Measurements from ENCODE around the gene WNT16.
"Not testable (repeated sequence)": the region's sequence is repeated elsewhere in the genome, so short reads cannot be mapped to it uniquely, and the experiment has no call there.

Gene WNT16, protein sequence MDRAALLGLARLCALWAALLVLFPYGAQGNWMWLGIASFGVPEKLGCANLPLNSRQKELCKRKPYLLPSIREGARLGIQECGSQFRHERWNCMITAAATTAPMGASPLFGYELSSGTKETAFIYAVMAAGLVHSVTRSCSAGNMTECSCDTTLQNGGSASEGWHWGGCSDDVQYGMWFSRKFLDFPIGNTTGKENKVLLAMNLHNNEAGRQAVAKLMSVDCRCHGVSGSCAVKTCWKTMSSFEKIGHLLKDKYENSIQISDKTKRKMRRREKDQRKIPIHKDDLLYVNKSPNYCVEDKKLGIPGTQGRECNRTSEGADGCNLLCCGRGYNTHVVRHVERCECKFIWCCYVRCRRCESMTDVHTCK

DNA sequence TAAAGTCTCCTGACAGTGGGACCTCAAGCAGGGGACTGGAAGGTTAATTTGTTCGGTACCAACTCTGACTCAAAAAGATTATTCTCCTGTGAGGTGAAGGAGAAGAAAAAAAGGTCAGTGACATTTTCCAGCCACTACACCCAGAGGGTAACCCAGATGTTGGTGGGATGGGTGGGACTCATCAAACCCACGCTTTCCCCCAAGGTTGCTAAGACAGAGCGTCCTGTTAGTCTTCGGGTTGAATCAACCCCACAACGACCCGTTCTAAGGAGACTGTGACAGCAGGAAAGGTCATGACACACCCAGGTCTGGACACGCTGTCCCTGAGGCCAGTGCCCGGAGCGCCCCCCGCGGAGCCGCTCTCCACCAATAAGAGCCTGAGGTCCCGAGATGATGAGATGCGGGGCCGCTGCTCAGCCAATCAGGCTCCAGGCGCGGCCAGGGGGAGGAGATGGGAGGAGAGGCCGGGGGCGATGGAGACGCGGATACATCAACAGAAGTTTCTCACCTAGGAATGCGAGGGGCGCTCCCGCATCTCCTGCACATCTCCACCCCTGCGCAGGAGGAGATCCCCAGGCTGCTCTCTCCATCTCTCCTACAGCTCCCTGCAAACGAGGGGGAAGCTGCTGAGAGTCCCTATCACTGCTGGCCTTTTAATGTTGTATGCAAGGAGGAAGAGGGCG, at the start of gene WNT16:
Gene WNT16, plus strand, starts transcription at position 493 of the 683 bp plus-strand sequence. CDS start 293 bp downstream, outside the sequence.
- FAIRE-seq, result no peak

DNA sequence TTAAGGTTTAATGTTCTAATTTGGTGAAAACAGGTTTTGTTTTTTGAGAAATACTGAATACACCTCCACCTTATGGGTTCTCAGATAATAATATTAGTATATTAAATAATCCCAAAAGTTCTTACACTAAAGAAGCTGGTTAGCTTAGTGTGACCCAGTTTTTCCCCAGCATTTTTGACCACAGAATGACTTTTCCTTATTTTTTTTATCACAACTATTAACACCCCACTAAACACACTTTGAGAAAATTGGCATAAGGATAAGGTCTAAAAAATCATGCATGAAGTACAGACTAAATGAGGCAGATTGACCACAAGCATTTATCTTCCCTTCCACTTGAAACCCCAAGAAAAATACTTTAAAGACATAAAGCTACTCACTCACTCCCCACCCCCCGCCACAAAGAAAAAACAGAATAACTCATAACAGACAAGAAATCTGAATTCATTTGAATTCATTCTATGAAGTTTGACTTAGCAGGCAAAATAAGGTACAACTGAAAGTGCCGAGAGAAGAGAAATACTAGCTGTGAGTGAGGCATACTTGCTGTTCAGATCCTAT, 49.7 kb upstream of the WNT16 start:
- no peak for FAIRE-seq

More for the DNA sequence above, at the start of gene WNT16:
- DNase-seq (ENCODE audit: low spot score), result no peak

DNA sequence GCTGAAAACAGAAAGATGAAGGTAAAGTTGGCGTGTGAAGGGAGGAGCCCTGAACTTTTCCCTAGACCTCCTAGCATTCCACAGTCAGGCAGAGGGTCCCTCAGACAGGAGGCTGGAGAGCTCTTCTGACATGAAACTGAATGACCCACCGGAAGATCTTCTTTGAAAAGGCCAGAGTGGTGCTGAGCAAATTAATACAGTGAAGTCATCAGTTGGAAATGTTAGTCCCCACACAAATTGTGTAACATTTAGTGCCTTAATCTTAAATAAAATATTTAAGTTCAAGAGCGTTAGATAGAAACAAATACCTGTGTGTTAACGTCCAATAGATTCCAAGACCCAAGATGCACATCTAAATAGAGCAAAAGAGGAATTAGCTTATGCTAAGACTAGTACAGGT, 49.0 kb upstream of the WNT16 start:
- no peak for DNase-seq (ENCODE audit: low spot score)
- FAIRE-seq, result no peak

More for the DNA sequence above, 49.7 kb upstream of the WNT16 start:
- DNase-seq (ENCODE audit: low spot score), result no peak

DNA sequence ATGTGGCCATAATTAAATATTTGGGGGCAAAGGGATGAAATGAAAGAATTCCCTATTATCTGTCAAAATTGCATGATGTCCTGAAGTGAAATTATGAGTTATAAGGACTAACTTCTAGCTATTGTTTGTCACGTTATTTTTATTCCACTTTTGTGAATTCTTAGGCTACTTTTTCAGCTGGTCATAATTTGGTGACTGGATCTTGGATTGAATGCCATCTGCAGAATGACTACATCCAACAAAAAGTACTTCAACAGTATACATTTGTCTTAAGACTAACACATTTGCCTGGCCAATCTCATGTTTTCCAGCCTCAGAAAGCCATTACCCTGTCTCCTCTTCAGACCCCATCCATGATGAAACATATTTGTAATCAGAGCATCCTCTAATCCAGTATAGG, 48.1 kb upstream of the WNT16 start:
- FAIRE-seq (no peak), DNase-seq (ENCODE audit: low spot score) (no peak)

DNA sequence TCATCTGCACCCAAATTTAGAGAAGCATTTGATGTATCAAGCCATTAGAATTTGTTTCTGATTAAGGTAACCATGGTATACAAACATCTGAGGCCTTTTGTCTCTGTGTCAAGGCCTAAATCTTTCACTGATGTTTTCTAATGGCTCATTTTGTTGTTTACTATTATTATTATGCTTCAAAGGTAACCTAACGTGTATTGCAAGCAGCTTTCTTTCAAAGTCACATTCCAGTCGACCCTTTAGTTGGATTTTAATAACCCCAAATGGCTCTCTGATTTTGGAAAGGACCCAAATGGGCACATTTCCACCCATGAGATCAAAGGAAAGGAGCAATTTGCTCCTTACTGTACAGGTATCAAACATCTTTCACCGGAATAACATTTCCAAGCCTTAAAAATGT, 46.7 kb upstream of the WNT16 start:
- no peak for FAIRE-seq
- DNase-seq (ENCODE audit: low spot score), result no peak

DNA sequence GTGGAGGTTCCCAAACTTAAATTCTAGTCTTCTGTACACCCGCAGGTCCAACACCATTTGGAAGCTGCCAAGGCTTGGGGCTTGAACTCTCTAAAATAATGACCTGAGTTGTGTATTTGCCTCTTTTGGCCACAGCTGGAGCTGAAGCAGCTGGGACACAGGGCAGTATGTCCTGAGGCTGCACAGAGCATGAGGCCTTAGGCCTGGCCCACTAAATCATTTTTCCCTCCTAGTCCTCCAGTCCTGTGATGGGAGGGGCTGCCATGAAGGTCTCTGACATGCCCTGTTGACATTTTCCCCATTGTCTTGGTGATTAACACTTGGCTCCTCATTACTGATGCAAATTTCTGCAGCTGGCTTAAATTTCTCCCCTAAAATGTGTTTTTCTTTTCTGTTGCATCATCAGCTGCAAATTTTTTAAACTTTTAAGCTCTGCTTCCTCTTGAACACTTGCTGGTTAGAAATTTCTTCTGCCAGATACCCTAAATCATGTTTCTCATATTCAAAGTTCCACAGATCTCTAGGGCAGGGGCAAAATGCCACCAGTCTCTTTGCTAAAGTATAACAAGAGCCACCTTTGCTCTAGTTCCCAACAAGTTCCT, 43.6 kb upstream of the WNT16 start:
- FAIRE-seq, result no peak

DNA sequence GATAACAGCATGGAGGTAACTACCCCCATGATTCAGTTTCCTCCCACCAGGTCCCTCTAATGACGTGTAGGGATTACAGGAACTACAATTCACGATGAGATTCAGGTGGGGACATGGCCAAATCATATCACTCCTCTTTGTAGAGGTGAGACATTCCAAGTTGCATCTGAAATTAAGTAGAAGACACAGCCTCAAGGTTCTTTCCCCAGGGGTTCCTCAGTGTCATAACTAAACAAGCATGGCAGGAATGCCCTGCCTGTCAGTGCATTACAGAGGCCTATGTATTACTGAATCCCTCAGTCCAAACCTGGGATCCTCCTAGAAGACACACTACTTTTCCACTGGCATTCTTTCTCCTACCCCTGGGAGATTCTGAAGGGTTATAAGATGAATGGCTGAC, 42.6 kb upstream of the WNT16 start:
- FAIRE-seq, result no peak
- no peak for DNase-seq (ENCODE audit: low spot score)

More for the DNA sequence above, 43.6 kb upstream of the WNT16 start:
- DNase-seq (ENCODE audit: low spot score), result no peak

DNA sequence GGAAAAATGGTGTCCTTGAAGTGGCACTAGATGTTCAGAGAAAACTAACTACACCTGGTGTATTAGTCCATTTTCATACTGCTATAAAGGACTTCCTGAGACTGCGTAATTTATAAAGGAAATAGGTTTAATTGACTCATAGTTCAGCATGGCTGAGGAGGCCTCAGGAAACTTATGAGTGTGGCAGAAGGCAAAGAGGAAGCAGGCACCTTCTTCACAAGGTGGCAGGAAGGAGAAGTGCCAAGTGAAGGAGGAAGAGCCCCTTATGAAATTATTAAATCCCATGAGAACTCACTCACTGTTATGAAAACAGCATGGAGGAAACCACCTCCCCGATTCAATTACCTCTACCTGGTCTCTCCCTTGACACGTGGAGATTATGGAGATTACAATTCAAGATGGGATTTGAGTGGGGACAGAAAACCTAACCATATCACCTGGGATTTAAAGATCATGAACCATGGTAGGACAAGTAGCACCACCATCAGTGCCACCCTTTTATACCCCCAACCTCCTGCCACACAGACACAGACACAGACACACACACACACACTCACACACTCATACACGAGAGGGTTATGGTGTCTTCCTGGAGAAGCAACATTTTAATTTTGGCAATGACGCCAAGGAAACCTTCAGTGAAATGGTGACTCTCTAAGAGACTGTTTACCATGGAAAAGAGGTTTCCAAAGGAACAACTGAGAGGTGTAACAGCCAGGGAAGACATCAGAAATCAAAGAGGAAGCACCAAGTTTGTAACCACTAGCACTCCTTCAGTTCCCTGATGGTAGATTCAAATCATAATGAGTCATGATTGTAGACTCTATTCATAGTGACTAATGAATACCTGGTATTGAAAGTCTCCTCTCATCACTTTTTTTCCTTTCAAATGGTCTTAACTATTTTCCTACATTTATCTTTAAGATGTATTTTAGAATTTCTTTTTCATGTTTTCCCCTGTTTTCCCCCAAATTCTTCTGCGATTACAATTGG, 41.8 kb upstream of the WNT16 start:
- no peak for FAIRE-seq
- peak; percentile 15 for DNase-seq (ENCODE audit: low spot score)

DNA sequence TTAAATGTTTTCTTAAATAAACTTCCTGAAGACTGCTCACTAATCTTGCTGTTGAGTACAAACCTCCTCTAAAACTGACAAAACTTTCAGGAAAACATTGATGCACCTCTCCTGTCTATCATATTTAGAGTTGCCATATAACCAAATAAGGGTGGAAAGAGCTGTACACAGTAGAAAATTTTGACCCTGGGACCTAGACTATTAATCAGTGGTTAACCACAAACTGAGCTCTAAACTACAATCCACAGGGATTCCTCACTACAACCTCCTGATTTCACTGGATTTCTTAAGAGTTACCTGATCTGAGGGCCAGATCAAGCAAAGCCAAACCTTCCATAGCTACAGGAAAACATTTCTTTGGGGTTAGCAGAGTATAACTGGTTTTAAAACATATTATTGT, 39.9 kb upstream of the WNT16 start:
- FAIRE-seq (no peak), DNase-seq (ENCODE audit: low spot score) (peak; percentile 23)

DNA sequence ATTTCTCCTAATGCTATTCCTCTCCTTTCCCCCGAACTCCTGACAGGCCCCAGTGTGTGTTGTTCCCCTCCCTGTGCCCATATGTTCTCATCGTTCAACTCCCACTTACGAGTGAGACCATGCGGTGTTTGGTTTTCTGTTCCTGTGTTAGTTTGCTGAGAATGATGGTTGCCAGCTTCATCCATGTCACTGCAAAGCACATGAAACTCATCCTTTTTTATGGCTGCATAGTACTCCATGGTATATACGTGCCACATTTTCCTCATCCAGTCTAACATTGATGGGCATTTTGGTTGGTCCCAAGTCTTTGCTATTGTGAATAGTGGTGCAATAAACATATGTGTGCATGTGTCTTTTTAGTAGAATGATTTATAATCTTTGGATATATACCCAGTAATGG, 38.9 kb upstream of the WNT16 start:
- DNase-seq (ENCODE audit: low spot score); FAIRE-seq: not testable (repeated sequence)

DNA sequence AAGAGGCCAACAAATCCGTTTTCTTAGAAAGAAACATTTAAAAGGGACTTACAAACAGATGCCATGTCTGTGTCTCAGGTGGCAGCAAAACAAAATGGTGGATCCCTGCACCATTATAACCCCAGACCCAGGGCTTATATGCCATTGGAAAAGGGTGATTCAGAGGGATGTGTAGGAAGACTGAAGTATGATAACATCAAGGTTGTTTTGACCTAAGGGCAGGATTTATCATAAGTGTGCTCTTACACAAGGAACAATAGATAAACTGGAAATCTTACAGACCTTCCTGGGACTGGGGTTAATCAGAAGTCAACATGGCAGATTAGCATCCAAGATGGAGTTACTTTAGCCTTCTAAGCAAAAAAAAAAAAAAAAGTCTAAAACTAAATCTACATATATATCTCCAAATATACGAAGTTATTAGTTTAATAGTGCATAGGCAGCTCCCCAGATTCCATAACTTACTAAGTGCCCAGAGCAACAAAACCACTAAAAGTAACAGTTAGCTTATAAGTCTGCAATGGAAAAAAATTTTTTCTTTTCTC, 34.3 kb upstream of the WNT16 start:
- DNase-seq (ENCODE audit: low spot score) (no peak), FAIRE-seq (no peak)

DNA sequence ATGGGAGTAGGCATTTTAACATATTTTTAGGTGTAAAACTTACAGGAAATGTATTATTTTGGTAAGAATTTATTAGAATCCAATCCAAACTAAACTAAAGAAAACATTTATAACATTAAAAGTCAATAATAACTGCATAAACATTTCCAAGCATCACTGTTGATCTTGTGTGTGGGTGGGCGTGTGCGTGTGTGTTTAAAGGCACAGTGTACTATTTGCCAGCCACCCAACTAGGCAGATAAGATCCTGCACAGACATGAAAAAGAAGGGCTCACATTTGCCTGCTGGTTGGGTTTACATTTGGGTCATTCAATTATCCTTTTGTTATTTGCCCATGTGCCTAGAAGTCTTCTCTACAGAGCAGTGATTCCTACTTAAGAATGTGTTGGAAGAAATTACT, 31.0 kb upstream of the WNT16 start:
- DNase-seq (ENCODE audit: low spot score), result no peak
- no peak for FAIRE-seq

DNA sequence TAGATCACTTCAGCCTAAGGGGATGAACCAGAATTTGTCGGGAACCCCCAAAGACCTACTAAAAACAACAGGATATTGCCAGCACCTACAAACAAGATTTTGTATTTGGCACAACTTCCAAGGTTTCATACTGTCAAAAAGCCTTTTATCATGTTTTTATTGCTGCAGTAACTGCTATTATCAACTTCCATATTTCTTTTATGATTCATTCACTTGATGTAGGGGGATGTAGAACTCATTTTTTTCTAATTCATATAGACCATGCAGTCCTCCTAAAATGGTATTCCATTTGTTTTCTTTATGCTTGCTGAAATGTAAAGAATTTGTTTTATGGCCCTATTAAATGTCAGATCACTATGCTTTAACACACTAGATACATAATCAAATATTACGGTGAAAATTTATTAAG, 30.0 kb upstream of the WNT16 start:
- DNase-seq (ENCODE audit: low spot score) (no peak), FAIRE-seq (no peak)

DNA sequence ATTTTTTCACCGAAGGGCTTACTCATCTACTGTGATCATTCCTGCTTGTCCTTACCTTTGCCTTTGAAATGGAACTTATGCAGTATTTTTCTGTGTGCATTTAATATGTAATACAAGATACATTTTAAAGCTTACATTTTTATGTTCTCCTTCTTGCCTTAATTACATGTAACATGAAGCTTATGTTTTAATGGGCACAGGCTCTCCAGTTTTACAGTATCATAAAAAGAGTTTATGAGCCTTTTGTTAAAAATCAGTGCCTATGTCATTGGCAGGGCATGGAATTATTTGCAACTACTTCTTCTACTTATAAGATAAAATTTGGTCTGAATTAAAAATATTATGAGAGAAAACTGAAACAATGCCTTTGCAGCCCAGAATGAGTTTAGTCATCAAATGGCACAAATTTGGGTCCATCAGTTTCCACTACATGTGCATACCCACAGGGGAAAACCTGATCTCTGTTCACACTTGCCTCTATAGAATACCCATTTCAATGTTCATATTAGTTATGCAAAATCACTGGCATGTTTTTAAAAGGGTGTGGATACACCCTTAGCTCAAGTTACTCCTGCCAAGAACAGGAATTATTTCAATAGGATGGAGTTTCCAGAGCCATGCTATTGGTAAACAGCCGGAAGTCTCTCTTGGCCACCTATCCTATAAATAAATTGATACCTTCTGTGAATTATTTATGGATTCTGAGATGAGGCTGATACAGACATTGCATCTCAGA, 27.9 kb upstream of the WNT16 start:
- FAIRE-seq (no peak), DNase-seq (ENCODE audit: low spot score) (no peak)

DNA sequence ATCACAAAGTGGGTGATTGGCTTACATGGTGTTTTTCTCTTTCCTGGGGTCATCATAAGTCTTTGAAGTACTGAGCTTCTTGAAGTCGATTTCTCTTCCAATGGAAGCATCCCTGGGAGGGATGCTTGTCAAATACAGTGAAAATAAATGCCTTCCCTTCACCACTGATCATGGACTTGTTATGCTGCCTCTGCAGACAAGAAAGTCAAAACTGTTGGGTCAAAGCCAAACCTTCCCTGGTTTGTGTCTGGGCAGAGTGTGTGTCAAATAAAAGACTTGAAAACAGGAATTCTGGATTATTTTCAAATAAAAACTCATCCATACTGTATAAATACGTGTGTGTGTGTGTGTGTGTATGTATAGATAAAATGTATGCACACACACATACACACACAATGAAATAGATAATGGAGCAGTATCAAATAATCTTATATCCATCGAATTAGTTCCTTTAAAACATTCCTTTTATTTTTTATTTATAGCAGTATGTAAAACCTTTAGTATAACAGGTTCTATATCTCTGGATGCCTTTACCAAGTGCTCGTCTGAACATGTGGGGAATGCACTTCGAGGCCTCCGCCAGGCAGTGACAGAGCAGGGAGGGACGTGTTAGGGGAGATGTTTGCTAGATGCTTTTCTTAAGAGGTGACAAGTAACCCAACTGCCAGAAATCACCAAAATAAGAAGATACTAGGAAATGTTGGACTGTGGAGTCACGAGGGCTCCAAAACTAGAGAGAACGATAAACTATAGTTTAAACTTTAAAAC, 27.2 kb upstream of the WNT16 start:
- DNase-seq (ENCODE audit: low spot score) (no peak), FAIRE-seq (no peak)

DNA sequence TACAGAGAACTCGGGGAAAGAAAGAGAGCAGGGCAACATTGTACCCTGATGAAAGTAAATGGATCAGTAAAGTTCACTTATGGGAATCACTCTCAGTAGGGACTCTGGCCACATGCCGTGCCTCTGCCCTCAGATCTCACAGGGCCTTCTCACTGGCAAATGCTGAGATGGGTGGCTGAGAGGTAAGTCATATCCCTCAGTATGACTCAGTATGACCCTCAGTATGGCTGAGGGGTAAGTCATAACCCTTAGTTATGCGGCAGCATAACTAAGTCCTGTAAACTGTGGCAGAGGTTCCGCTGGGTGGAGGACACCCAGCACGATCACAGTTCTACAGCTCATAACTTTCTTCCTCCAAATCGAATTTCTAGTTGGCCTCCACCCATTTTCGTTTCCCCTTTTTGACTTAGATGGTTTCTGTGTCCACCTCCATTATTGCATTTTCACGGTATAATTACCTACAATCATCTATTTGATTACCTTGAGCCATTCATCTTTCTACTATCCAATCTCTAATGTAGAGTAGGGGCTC, 26.5 kb upstream of the WNT16 start:
- DNase-seq (ENCODE audit: low spot score) (no peak), FAIRE-seq (no peak)

DNA sequence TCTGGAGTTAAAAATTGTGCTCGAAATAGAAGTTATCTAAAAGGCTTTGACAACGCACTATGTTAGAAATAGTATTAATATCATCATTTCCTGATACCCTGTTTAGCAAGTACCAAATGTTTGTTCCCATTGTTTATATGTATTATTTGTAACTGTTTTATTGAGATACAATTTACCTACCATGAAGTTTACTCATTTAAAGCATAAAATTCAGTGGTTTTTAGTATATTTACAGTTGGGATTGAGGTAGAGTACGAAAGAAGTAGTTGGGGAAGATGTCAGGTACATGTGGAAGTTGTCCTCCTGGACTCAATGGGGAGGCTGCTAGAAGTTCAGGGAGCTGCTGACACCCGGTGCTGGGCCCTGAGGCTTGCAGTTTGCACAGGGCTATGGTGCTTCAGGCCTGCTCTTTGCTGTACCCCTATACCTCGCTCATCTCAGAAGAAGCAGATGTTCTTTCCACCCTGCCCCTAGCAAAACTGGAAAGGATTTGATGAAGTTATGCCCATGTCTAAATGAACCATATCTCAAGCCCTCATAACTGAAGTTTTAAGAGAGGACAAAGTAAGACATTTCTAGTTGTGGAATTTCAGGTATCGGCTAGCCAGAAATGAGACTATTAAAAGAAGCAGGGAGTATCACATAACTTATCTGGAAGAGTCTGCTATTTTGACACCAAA, 25.2 kb upstream of the WNT16 start:
- FAIRE-seq (no peak), DNase-seq (ENCODE audit: low spot score) (no peak)

DNA sequence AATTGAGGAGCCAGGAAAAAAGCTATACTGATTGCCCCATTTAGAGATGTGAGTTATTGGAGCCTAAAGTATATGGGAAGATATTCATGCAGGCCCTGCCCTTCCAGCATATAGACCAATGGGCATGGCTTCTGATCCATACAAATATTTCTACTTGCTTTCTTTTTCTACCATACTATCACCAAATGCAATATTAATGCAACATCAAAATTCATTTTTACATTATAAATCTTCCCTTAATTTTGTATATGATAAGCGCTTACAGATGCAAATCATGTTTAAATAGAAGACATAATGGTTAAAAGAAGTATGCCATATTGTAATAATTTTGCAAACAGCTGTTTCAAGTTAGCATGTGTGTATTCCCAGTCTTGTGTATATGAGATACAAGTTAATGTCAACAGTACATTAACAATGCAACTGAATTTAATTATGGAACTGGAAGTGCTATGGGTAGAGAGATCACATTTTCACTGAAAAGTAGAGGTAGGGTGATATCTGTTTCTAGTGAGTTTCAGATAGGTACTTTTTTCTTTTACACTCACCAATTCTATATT, 24.6 kb upstream of the WNT16 start:
- no peak for FAIRE-seq
- DNase-seq (ENCODE audit: low spot score), result no peak

All from urothelium cell line (cell line).